Thoracic aorta (tissue), 2 donors: Measurements from ENCODE around the gene HECTD1. TPM values are rescaled to one million over a fixed set of nuclear protein-coding genes. Genes with fewer than 3 reads are reported as not detected.
"Not testable (repeated sequence)": the region's sequence is repeated elsewhere in the genome, so short reads cannot be mapped to it uniquely, and the experiment has no call there.

Source experiments
- ATAC-seq: fragments of 150-250 bp; one replicate; pipeline ENCODE4 v1.8.0; 2017; ENCODE audit warnings: low read depth; ENCODE audit not compliant: insufficient number of reproducible peaks, low FRiP score
- DNase-seq: peaks from one replicate; pipeline ENCODE4 v3.0.0-alpha.2; 2020; ENCODE audit warnings: low spot score
- H3K27ac ChIP-seq, 2 donors: fragments of 200-600 bp; sonication (generic); 1 replicate in 1 of 2; 2 replicates in 1 of 2; pipeline ENCODE4 v1.5.1; 2016; ENCODE audit warnings: mild to moderate bottlenecking in 2 of 2, moderate library complexity in 2 of 2
- H3K27me3 ChIP-seq: fragments of 200-600 bp; sonication (generic); replicated peaks from 2 replicates; pipeline ENCODE4 v1.6.0; 2016; ENCODE audit warnings: mild to moderate bottlenecking; ENCODE audit not compliant: insufficient read depth
- H3K36me3 ChIP-seq: fragments of 200-600 bp; sonication (generic); one replicate; pipeline ENCODE4 v1.5.1; 2016
- H3K4me1 ChIP-seq, 2 donors: fragments of 200-600 bp; sonication (generic); 1 replicate in 1 of 2; 2 replicates in 1 of 2; pipeline versions ENCODE4 v1.5.1 to v1.6.0; 2016; ENCODE audit warnings: low read depth in 2 of 2, mild to moderate bottlenecking in 1 of 2; ENCODE audit not compliant: control insufficient read depth in 1 of 2
- H3K4me3 ChIP-seq: fragments of 200-600 bp; sonication (generic); 2 replicates; pipeline ENCODE4 v1.5.1; 2016; ENCODE audit warnings: mild to moderate bottlenecking
- H3K9me3 ChIP-seq: fragments of 200-600 bp; sonication (generic); 2 replicates; pipeline ENCODE4 v1.5.1; 2016
- CTCF ChIP-seq: fragments of 200-600 bp; sonication (generic); IDR thresholded peaks from one replicate; pipeline ENCODE4 v1.5.1; 2019; ENCODE audit warnings: antibody characterized with exemption
- total RNA-seq, 2 donors: library from RNA; depleted of rRNA; stranded (reverse); fragments of >200 nt; gene quantifications; one replicate each; pipeline versions ENCODE4 v1.1.0 to v1.2.3, GENCODE V29; 2016

HECTD1 gene
- total RNA-seq, 2 donors from 2014 or later, result 82.6 to 185 TPM

DNA sequence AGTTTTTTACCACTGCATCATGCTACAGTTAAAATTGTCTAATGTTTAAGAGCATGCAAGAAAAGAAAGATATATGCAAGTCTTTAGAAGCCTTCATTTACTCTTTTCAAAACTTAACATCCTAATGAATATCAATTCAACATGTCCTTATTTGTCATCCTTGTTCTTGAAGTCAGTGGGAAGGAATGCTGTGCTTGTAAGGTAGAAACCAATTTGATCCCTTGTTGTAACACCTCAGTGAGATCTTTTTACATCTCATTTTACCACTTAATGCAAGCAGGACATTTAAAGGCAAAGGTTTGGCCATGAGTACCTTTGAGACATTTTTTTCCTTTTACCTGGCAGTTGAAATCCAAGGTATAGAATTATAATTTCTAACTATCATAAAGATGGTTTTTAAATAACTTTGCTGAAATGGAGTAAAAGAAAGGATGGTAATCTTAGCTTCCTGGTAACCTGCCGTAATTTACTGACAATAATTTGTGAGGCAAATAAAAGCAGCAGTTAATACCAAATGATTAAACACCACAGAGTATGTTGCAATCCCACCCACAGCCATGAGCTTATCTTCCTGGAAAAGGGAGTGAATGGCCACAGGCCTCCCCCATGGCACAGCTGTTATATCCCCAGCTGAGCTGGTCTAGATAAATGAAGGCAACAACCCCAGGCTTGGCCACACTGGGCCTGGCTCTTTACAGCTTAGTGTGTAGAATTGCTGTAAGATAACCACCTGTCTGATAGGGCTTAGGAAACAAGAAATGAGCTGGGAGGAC, 148.3 kb downstream of the HECTD1 start:
- Histone ChIP-seq H3K27me3 (no peaks in the 10 kb centered on the region), H3K27ac (no peak overlapping the region), H3K9me3 (no peaks in the 10 kb centered on the region), H3K4me1 (no peaks in the 10 kb centered on the region), H3K4me3 (no peak overlapping the region), H3K36me3 (no peaks in the 10 kb centered on the region)
- TF ChIP-seq CTCF, result no peak
- ATAC-seq, result no peak
- DNase-seq, result no peak

DNA sequence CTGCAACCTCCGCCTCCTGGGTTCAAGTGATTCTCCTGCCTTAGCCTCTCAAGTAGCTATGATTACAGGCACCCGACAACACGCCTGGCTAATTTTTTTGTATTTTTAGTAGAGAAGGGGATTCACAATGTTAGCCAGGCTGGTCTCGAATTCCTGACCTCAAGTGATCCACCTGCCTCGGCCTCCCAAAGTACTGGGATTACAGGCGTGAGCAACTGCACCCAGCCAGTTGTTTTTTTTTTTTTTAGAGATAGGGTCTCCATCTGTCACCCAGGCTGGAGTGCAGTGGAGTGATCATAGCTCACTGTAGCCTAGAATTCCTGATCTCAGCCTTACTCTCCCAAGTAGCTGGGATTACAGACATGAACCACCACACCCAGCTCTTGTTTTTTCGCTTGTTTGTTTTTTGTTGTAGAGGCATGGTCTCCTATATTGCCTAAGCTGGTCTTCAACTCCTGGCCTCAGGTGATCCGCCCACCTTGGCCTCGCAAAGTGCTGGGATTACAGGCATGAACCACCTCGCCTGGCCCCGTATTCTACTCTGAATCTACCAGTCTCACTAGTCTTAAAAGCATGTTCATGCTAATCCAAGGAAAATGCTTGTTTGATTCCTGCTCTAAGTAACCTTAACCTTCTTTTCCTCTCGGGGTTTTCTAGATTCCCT, 149.8 kb downstream of the HECTD1 start:
- Histone ChIP-seq H3K4me3 (no peak overlapping the region), H3K27me3 (no peaks in the 10 kb centered on the region), H3K36me3 (no peaks in the 10 kb centered on the region), H3K27ac (no peak overlapping the region), H3K4me1 (peaks cover 0 to 9% of the 10 kb centered on the region in 2 donors), H3K9me3 (no peaks in the 10 kb centered on the region)
- ATAC-seq (no peak), DNase-seq (no peak)
- no peak for TF ChIP-seq CTCF

GRCh38 chr14:31057035-31057434, 150.6 kb downstream of the HECTD1 start:
- Histone ChIP-seq H3K36me3 (no peaks in the 10 kb centered on the region), H3K27ac (no peak overlapping the region), H3K4me1 (peaks cover 0 to 10% of the 10 kb centered on the region in 2 donors), H3K27me3 (no peaks in the 10 kb centered on the region), H3K9me3 (no peaks in the 10 kb centered on the region), H3K4me3 (no peak overlapping the region)
- DNase-seq (no peak), ATAC-seq (no peak)
- no peak for TF ChIP-seq CTCF

GRCh38 chr14:31052905-31053586, 154.5 kb downstream of the HECTD1 start:
- H3K9me3 ChIP-seq, DNase-seq, H3K4me3 ChIP-seq, H3K36me3 ChIP-seq, H3K27me3 ChIP-seq, H3K27ac ChIP-seq, ATAC-seq: not testable (repeated sequence)
- H3K4me1 ChIP-seq, result peaks cover 0 to 10% of the 10 kb centered on the region in 2 donors

DNA sequence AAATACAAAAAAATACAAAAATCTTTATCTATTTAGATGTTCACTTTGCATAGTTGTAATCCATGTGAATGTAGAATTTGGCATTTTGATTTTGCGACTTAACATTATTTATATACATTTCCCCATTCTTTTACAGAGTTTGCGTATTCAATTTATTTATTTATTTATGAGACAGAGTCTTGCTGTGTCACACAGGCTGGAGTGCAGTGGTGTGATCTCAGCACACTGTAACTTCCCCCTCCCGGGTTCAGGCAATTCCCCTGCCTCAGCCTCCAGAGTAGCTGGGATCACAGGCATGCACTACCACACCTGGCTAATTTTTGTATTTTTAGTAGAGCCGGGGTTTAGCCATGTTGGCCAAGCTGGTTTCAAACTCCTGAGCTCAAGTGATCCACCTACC, 156.1 kb downstream of the HECTD1 start:
- no peak for TF ChIP-seq CTCF
- ATAC-seq, result no peak
- Histone ChIP-seq H3K4me1 (peaks cover 0 to 10% of the 10 kb centered on the region in 2 donors), H3K4me3 (no peak overlapping the region), H3K36me3 (no peaks in the 10 kb centered on the region), H3K27ac (no peak overlapping the region), H3K27me3 (no peaks in the 10 kb centered on the region), H3K9me3 (no peaks in the 10 kb centered on the region)
- no peak for DNase-seq
